Stimulated activated CD4-positive, alpha-beta T cell treated with anti-CD3 and anti-CD28 coated beads, TNF-alpha, amount 100 ng/mL, for 24 hours (primary cell): ENCODE results near the gene PAWR.
"Not testable (repeated sequence)": the region's sequence is repeated elsewhere in the genome, so short reads cannot be mapped to it uniquely, and the experiment has no call there.

ENCODE experiments used
- DNase-seq, 3 experiments: peaks; one replicate each; pipeline ENCODE4 v3.0.0-alpha.2; 2020; ENCODE audit warnings: low read depth in 3 of 3

The PAWR gene

GRCh38 chr12:79549531-79550271, 141.1 kb downstream of the PAWR start:
- DNase-seq: no peak

- DNase-seq: no peak
Observed at GRCh38 chr12:79548610-79548924, 142.2 kb downstream of the PAWR start.

- DNase-seq: no peak
Observed at GRCh38 chr12:79547735-79548609, 142.8 kb downstream of the PAWR start.

- DNase-seq: no peak
Observed at GRCh38 chr12:79547044-79547734, 143.6 kb downstream of the PAWR start.

GRCh38 chr12:79546466-79547043, 144.2 kb downstream of the PAWR start:
- DNase-seq: no peak

GRCh38 chr12:79544439-79544838, 146.3 kb downstream of the PAWR start:
- DNase-seq: not testable (repeated sequence)

- no peak for DNase-seq
Observed at GRCh38 chr12:79537675-79538074, 153.1 kb downstream of the PAWR start.

- DNase-seq: no peak
Observed at GRCh38 chr12:79535751-79536150, 155.0 kb downstream of the PAWR start.
